NCI-H526 treated with DMSO at 0.1 percent for 48 hours (cell line): Measurements from ENCODE around the gene UVSSA.

Experiments used
- DNase-seq: peaks from one replicate; lab custom pipeline; 2025; lab: John Stamatoyannopoulos, UW

The UVSSA gene

GRCh38 chr4:1396806-1397455, 49.9 kb downstream of the UVSSA start:
- no peak for DNase-seq

DNA sequence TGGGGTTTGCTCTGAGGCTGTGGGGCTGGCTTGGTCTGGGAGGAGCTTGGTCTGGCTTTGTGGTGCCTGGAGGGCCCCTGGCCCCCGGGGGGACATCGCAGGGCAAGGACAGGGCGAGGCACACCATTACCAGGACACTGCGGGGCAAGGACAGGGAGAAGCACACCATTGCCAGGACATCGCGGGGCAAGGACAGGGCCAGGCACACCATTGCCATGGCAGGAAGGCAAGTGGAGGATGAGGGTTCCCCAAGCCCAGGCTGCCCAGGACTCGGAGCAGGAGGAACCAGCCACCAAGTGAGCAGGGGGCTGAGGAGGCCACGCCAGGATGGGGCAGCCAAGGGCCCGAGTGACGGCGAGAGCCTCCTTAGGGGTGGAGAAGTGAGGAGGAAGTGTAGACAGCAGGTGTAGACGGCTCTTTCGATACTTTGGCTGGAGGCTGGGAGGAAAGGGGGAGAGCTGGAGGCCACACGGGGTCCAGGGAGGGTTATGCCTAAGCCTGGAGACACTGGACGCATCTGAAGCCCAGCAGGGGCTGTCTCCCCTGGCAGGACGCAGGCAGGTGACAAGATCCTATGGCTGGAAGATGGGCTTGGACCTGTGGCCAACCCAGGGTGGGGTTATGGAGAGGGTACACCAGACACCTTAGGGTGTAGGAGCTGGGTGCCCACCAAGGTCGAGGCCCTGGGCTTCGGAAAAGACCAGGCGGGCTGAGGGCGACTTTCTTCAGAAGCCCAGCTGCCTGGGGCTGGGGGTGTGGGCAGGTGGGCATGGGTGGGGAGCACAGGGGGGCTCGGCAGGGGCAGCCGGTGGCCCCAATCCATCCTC, 51.9 kb downstream of the UVSSA start:
- DNase-seq = no peak

- DNase-seq = no peak
Observed at GRCh38 chr4:1399508-1400190, 52.6 kb downstream of the UVSSA start.

- DNase-seq = no peak
Observed at GRCh38 chr4:1400191-1400805, 53.3 kb downstream of the UVSSA start.

- no peak for DNase-seq
Observed at GRCh38 chr4:1400831-1401408, 53.9 kb downstream of the UVSSA start.

- no peak for DNase-seq
Observed at GRCh38 chr4:1401409-1402020, 54.5 kb downstream of the UVSSA start.

GRCh38 chr4:1402021-1402515, 55.1 kb downstream of the UVSSA start:
- no peak for DNase-seq

- no peak for DNase-seq
Observed at GRCh38 chr4:1402516-1403091, 55.6 kb downstream of the UVSSA start.

- DNase-seq = no peak
Observed at GRCh38 chr4:1403177-1403583, 56.2 kb downstream of the UVSSA start.

- DNase-seq = no peak
Observed at GRCh38 chr4:1403591-1404572, 56.9 kb downstream of the UVSSA start.

- no peak for DNase-seq
Observed at GRCh38 chr4:1404573-1405253, 57.7 kb downstream of the UVSSA start.

DNA sequence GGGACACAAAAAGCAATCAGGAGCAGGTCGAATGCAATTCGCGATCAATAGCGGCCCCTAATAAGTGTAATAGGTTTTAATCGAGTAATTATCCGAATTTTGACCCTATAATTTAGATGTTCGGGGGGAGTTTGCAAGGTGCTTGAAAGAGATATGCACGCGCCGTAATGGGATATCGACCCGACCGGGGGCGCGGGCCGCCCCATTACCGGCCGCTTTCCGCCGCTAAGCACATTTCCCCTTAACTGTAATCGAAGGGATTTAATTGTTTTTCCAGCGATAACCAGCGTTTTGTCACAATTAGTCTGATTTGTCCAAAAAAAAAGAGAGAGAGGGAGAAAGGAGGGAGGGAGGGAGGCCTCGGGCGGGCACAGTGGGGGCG, 58.2 kb downstream of the UVSSA start:
- DNase-seq = no peak

DNA sequence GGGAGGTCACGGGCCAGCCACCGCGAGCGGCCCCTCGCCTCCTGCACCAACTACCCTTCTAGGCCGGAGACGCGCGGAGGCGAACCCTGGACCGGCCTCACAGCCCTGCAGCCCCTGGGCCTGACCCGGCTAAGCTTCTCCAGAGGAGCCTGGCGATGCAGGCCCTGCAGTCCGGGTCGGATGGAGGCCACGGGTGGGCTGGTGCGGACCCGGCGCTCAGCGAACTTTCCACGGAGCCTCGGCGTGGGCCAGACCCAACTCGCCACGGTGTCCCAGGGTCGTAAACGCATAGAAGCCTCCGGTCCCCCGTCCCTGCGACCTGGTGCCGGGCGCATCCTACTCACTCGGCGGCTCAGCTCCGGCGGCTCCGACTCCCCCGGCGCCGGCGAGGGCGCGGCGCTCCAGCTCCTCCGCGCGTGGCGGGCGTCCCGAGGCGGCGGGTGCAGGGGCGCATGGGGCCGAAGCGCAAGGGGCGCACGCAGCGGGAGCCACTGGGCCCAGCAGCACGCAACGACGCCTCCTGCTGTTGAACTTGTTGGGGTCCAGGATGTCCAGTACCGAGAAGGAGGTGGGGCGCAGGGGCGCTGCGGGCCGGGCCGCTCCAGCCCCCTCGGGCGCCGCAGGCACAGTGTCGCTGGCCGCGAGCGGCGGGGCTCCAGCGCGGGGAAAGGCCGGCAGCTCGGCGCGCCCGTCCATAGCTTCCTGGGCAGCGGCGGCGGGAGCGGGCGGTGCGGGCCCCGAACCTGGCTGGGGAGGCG, 58.8 kb downstream of the UVSSA start:
- DNase-seq = no peak

DNA sequence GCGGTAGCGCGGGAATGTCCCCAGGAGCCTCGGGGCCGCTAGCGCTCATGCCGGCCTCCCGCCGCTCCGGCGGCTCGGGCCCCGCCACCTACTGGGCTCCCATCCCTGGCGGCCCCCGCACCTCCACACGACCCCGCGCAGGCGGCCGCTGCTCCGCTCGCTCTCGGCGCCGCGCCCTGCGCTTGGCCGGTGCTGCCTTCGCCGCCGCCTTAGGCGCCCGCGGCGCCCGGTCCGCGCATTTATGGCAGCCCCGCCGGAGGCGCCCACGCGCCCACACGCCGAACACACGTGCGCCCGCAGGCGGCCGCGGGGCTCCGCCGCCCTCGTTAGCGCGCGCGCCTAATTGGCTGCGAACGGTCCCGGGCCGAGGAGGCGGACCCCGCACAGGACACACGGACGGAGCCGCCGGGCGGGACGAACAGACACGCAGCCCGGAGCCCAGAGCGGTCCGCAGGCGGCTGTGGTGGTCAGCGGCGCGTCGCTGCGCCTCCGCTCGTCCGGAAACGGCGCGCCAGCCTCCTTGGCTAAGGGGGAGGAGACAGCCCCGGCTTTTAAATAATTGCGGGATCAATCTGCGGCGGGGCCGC, 59.5 kb downstream of the UVSSA start, which contains the start of gene NKX1-1:
NKX1-1 (minus strand) TSS at position 49 of the 587 bp plus-strand sequence; CDS start at position 49, 0 bp downstream.
- no peak for DNase-seq

DNA sequence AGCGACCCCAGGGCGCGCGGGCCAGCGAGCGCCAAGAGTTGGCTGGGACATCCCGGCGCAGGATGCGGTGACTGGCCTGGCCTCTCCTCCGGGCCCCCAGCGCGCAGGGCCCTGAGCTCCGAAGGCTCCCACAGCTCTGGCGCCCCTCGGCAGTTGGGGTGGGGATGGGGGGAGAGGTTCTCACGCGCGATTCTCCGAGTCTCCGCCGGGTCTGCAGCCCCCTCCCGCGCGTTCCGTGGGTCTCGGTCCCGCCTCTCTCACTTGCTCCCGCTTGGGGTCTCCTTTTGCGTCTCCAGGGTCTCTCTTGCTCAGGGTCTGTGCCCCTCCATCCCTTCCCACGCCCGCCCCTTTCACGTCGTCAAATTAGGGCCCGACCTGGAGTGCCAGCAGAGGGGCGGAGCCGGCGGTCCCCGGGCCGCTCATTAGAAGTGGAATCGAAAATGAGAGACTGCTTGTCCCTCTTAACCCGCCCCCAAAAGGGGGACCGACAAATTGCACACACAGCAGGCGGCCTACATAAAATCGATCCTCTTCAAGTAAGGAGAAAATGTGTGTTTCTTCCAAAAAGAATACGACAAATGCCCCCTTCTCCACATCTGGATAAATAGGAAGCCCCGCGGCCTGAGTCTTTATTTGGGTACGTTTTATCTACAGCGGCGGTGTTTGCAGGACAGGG, 60.1 kb downstream of the UVSSA start:
- no peak for DNase-seq

- no peak for DNase-seq
Observed at GRCh38 chr4:1407657-1408333, 60.8 kb downstream of the UVSSA start.

GRCh38 chr4:1408418-1408817, 61.4 kb downstream of the UVSSA start:
- DNase-seq = no peak
